CD4-positive, alpha-beta T cell treated with Interleukin-12 subunit alpha and Interleukin-12 subunit beta, for 1 hour (primary cell): ENCODE results near the gene VIL1.

Source experiments
- DNase-seq: peaks from one replicate; pipeline ENCODE4 v3.0.0-alpha.2; 2020

The VIL1 gene

DNA sequence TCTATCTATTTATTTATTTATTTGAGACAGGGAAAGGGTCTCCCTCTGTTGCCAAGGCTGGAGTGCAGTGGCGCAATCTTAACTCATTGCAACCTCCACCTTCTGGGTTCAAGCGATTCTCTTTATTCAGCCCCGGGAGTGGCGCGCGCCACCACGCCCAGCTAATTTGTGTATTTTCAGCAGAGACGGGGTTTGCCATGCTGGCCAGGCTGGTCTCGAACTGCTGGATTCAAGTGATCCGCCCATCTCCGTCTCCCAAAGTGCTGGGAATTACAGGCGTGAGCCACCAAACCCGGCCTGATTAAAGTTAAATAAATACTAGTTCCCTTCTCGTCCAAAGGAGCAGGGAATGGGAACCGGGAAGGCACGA is 23.5 kb upstream of the VIL1 start:
- DNase-seq = no peak

DNA sequence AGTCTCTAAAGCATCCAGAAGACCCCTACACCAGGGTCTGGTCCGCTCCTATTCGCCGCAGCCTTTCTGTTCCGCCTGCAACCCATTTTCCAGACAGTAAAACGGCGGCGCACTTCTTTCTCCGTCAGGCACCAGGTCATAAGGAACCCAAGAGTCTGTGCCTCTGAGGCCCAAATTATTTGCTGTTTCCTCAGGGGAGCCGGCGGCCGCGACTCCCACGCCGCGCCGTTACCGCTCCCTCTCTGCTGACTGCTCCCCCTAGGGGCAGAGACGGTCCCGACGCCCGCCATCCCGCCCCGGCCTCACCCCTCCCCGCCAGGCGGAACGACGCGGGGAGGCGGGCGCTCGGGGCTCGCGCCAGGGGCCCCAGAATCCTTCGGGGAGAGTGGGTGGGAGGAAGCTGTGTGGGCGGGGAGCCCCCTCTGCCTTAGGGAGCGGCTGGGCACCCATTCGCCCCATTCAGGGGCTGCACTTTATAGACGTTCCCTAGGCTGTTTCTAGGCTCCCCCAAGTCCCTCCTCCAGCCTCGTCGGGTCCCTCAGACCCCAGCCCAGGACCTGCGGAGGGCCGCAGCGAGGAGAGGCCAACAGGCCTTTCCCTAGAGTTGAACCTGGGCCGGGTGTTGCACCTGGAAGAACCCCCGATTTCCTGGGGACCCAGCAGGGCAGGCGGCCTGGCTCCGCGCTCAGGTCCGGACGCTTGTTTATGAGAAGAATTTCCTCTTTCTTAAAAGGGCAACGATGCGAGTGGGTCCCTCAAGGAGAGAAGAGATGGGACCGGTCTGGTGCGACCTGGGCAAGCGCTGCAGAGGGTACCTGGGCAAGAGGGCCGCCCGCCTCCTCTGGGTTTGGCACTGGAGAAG is 22.9 kb upstream of the VIL1 start:
- peak; percentile 97 for DNase-seq

DNA sequence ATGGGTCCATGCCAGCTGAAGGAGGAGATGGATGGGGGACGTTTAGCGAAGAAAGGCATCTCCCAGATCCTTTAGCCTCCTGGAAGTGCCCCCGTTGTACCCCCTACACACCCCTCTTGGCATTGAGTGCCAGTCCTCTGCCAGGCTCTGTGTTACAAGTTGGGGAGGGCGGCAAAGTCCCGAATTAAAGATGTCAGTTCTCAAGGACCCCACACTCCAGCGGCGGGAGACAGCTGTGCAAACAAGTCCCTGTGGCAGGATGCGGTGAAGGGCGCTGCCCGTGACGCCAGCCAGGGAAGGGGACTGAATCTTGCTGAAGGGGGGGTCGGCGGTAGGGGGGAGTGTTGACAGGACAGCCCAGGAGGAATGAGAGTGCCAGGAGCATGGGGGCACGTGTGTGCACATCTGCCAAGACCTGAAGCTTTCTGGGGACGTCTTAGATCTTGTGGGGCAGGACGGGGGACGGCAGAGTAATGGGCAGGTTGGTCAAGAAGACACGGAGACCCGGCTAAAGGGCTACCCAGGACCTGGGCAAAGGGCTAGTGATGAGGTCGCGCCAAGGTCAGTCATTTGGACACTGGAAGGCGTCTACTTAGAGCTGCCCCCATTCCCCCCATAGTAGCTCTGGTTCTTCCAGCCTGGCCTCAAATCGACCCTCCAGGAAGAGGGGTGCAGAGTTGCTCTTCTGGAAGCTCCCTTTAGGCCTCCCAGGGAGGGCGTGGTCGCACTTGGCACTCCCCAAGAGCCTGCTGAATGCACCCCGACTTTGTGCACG is 22.0 kb upstream of the VIL1 start:
- DNase-seq = peak; percentile 81

DNA sequence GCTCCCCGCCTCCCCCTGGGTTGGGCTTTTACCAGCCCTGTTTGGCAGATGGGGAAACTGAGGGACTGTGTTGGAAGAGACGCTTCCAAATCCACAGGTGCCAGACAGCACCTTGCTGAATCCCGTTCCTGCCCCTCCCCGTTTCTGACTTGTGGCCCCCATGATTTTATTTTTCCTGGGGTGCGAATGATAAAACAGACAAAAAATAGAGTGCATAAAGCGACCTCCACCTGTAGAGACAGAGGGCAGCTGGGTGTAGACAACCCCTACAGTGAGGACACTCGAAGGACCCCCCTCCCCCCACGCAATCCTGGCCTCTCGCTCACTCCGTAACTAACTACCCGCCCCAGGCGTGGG is 21.5 kb upstream of the VIL1 start:
- DNase-seq = no peak

DNA sequence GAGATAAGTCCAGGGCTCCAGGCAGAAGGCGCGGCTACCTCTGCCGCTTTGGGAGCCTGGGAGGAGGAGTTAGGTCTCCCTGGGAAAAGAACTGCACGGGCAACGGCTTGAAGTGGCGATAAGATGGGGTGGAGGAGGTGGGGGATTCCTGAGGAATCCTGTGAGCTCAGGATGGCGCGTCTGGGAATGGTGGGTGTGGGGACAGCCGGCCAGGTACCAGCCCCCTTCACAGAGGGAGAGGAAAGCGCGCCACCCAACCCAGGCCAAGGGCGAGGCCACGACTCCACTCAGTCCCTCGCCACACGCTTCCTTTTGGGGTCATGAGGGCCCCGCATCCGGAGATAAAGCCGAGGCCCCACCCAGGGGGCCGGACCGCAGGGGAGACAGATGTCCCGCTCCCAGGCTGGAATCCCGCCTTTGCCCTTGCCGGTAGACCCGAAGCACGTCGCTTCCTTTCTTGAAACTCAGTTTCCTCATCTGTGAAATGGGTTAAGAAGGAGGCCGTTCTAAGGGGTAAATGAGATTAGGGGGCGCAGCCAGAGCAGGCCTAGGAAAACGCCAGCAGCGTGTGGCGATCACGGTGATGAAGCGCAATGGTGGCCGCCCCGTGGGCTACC is 21.0 kb upstream of the VIL1 start:
- DNase-seq = peak; percentile 70

DNA sequence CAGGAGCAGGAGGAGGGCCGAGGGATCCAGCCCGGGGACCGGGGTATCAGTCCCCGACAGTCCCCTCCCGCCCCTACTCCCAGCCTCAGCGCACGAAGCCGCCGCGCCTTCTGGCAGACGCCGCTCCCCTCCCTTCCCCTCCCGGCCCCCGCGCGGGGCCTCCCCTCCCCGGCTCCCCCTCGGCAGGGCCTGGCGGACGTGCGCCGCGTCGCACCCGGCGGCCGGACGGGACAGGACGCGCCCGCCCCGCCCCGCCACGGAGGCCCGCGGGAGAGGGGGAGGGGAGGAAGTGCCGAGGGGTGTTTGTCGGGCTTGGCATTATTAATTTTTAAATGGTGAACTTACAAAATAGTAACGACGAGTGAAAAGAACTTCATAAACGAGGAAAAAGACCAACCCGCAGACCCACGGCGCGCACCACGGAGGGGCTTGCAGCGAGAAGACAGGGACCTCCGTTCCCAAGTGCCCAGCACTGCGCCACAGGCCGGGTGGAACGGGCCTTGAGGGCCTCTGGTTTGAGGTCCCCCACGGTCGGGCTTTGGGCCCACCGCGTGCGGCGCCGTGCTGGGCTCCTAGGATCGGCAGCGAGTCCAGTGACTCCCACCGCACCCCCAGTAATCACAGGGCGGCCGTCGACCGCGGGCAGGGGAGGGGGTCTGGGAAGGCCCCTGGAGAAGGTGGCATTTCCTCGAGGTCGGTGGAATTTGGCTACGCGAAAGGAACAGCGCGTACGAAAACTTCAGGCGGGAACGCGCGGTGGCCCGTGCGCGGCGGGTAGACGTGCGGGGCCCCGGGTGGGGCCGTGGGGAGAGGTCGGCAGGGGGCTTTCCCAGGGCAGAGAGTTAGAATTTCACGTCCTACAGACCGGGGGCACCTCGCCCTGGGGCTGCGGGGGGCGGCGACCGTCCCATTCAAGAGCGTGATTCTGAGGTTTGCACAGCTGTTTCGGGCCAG is 20.2 kb upstream of the VIL1 start:
- DNase-seq = peak; percentile 78

DNA sequence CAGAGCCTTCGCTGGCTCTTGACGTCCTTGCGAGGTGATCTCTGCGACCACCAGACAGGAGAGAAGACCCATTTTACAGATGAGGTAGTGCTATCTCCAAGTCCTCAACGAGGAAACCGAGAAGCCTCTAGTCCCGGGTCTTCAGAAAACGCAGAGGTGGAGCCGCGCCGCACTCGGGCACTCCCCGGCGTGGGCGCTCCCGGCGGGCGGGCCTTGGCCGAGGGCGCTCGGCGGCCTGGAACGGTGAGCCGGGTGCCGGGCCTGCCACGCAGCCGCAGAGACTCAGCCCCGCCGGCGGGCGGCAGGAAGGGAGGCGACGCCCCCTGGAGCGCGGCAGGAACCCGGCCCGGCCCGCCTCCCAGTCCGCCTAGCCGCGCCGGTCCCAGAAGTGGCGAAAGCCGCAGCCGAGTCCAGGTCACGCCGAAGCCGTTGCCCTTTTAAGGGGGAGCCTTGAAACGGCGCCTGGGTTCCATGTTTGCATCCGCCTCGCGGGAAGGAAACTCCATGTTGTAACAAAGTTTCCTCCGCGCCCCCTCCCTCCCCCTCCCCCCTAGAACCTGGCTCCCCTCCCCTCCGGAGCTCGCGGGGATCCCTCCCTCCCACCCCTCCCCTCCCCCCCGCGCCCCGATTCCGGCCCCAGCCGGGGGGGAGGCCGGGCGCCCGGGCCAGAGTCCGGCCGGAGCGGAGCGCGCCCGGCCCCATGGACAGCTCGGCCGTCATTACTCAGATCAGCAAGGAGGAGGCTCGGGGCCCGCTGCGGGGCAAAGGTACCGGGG is 19.3 kb upstream of the VIL1 start, which contains the start of gene CTDSP1:
CTDSP1 (plus strand) TSS at position 478 of the 776 bp plus-strand sequence; CDS start at position 701, 223 bp downstream.
- DNase-seq = peak; percentile 93

DNA sequence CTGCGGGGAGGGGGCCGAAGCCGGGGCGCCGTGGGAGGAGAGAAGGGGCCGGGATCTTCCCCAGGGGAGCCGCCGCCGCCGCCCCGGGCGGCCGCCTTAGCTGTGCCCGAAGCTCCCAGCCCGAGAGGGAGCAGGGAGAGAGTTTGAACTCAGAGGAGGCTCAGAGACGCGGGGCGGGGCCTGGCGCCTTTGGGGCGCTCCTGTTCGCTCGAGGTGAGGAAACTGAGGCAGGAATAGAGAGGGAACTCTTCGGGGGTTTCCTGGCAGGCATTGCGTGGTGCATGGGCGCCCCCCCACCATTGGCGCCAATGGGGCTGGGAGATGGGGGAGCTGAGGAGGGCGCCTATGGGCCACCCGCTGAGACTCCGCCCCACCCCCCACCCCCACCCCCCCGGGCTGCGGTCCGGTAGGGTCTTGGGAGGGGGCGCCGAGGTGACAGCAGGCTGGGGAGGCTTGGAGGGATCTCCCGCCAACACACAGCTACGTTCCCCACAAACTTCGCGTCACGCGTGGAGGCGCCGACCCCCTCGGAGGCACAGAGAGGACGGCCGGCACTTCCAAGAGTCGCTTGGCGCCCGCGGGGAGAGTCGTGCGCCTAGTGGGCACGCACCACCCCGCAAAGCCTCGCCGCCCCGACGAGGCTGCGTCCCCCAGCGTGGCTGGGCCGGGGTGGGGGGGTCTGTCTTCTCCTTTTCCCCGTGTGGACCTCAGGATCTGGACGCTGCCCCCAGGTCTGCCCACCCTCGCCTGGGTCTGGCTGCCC is 18.6 kb upstream of the VIL1 start:
- peak; percentile 50 for DNase-seq

DNA sequence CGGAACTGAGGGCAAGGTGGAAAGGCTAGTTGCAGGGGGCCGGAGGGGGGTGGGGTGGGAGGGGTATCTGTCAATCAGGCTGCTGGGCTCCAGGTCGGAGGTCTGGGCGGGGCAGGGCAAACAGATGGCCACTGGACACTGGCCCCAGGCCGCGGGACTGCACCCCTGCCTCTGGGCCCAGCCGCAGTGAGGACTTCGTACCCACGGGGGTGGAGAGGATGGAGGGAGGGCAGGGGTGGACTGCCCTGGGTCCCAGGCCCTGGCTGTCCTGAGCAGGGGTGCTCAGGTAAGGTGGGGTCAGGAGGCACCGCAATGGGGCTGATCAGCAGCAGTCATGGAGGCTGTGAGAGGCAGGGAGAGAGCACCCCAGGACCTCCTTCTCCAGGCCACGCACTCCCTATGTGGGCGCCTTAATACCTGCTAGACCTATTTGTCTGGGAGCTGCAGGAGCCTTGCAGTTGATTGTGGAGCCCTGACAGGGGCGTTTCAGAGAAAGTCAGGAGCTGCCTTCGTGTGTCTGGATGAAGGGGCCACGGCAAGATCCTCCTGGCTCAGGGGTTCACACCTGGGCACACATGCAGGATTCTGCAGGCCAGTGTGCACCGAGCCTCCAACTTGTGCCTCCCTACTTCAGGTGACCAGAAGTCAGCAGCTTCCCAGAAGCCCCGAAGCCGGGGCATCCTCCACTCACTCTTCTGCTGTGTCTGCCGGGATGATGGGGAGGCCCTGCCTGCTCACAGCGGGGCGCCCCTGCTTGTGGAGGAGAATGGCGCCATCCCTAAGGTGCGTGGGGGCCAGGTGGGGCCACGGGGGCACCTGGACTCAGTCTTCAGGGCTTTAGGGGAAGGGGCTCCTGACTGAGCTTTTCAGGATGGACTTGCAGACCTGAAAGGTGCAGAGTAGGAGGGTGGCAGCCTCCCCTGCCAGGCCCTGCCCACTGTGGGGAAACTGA is 17.7 kb upstream of the VIL1 start:
- no peak for DNase-seq

DNA sequence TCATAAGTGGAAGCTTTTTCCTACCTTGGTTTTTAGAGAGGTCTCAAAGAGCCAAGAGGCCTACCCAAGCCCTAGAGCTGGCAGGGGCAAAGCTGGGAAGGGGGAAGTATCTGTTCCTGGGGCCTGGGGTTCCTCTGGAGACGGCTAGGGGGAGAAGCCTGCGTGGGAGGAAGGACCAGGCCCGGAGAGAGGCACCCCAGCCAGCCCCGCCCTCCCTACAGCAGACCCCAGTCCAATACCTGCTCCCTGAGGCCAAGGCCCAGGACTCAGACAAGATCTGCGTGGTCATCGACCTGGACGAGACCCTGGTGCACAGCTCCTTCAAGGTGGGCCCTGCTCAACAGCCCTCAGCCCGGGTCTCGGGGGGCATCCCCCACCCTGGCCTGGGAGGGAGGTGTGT is 17.0 kb upstream of the VIL1 start:
- DNase-seq = no peak

DNA sequence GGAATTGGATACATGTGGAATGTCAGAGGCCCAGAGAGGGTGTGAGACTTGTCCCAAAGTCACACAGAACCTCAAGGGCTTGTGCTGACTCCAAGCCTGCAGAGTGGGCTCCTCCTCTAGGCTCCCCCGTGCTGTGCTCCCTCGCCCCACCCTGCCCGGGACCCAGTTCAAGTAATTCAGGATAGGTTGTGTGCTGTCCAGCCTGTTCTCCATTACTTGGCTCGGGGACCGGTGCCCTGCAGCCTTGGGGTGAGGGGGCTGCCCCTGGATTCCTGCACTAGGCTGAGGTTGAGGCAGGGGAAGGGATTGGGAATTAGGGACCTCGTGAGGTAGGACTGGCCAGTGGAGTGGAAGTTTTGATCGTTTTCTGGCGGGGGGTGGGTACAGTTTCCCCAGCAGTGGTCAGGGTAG is 16.4 kb upstream of the VIL1 start:
- DNase-seq = no peak

DNA sequence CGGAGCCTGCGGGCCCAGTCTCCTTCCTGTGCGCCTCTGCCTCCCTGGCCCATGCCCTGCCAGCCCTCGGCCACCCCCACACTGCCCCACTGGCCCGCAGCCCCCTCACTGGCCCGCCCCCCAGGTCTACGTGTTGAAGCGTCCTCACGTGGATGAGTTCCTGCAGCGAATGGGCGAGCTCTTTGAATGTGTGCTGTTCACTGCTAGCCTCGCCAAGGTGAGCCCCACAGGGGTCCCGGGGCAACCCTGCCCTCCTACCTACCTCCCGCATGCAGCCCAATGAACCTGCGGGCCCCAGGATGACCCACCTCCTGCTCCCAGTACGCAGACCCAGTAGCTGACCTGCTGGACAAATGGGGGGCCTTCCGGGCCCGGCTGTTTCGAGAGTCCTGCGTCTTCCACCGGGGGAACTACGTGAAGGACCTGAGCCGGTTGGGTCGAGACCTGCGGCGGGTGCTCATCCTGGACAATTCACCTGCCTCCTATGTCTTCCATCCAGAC is 16.0 kb upstream of the VIL1 start:
- DNase-seq = no peak

DNA sequence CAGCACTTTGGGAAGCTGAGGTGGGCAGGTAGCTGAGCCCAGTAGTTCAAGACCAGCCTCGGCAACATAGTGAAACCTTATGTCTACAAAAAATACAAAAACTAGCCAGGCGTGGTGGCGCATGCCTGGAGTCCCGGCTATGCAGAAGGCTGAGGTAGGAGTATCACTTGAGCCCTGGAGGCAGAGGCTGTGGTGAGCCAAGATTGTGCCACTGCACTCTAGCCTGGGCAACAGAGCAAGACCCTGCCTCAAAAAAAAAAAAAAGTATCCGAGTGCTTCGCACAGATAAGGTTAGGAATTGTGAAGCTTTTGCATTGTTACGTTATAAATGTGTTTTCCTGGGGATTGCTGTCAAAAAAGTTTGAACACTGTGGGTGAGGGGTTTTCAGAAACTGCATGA is 15.1 kb upstream of the VIL1 start:
- DNase-seq = no peak

DNA sequence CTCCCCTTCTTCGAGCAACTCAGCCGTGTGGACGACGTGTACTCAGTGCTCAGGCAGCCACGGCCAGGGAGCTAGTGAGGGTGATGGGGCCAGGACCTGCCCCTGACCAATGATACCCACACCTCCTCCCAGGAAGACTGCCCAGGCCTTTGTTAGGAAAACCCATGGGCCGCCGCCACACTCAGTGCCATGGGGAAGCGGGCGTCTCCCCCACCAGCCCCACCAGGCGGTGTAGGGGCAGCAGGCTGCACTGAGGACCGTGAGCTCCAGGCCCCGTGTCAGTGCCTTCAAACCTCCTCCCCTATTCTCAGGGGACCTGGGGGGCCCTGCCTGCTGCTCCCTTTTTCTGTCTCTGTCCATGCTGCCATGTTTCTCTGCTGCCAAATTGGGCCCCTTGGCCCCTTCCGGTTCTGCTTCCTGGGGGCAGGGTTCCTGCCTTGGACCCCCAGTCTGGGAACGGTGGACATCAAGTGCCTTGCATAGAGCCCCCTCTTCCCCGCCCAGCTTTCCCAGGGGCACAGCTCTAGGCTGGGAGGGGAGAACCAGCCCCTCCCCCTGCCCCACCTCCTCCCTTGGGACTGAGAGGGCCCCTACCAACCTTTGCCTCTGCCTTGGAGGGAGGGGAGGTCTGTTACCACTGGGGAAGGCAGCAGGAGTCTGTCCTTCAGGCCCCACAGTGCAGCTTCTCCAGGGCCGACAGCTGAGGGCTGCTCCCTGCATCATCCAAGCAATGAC is 14.4 kb upstream of the VIL1 start:
- DNase-seq = no peak

DNA sequence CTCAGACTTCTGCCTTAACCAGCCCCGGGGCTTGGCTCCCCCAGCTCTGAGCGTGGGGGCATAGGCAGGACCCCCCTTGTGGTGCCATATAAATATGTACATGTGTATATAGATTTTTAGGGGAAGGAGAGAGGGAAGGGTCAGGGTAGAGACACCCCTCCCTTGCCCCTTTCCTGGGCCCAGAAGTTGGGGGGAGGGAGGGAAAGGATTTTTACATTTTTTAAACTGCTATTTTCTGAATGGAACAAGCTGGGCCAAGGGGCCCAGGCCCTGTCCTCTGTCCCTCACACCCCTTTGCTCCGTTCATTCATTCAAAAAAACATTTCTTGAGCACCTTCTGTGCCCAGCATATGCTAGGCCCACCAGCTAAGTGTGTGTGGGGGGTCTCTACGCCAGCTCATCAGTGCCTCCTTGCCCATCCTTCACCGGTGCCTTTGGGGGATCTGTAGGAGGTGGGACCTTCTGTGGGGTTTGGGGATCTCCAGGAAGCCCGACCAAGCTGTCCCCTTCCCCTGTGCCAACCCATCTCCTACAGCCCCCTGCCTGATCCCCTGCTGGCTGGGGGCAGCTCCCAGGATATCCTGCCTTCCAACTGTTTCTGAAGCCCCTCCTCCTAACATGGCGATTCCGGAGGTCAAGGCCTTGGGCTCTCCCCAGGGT is 13.7 kb upstream of the VIL1 start:
- DNase-seq = no peak

DNA sequence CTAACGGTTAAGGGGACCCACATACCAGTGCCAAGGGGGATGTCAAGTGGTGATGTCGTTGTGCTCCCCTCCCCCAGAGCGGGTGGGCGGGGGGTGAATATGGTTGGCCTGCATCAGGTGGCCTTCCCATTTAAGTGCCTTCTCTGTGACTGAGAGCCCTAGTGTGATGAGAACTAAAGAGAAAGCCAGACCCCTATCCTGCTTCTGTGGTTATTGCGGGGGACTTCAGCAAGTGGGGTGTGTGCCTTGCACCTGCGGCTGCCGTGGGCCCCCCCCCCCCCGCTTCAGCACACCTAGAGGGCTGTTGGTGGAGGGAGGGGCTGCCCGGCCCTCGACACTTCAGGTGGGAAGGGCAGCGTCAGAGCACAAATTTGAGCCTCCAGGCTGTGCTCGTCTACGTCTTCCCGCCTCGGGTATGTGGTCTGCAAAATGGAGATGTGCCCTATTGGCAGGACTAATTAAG is 13.1 kb upstream of the VIL1 start:
- no peak for DNase-seq

DNA sequence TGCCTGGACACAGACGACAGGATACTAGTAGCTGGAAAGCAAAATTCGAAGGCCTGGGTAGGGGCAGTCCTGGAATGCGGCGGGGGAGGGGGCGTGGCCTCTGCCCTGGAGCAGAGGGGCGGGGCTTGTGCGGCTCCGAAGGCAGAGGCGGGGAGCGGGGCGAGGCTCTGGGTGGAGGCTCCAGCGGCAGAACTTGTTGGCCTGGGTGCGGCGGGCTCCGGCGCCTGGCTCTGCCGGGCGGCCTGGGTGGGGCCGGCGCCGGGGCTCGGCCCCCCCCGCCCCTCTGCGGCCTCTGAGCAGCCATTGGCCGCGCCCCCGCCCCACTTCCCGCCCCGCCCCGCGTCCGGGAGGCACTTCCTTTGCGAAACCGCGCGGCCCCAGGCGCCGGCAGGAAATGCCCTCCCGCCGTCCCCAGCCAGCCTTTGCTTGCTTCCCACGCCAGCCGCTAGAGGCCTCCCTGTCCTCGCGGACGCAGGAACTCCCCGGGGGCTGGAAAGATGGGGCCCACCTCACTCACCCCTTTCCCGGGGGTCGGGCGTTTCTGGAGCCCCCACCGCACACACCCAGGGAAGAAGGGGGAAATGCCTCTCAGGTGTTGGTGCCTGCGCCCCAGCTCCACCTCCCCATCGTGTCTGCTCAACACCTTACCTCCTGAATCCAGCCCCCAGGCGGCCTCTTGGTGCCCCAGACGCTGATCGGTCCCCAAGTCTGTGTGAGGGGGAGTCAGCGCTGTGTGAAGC is 12.5 kb upstream of the VIL1 start:
- peak; percentile 95 for DNase-seq
